Activated CD4-positive, alpha-beta T cell treated with anti-CD3 and anti-CD28 coated beads, Interleukin-2, amount 10 ng/mL, durations not matched to agents 24 days and 14 days (primary cell): ENCODE data around the gene CACNA2D3. TPM values are rescaled to one million over a fixed set of nuclear protein-coding genes. Genes with fewer than 3 reads are reported as not detected.

Experiments used
- DNase-seq: peaks from one replicate; pipeline ENCODE4 v3.0.0; 2022
- H3K27ac Mint-ChIP-seq: one replicate; pipeline ENCODE4 v1.8.0; 2022; ENCODE audit warnings: mild to moderate bottlenecking, mixed read lengths
- H3K27me3 Mint-ChIP-seq: one replicate; pipeline ENCODE4 v1.8.0; 2022; ENCODE audit warnings: mixed read lengths
- H3K36me3 Mint-ChIP-seq: one replicate; pipeline ENCODE4 v1.8.0; 2022; ENCODE audit warnings: low read depth, mild to moderate bottlenecking, mixed read lengths
- H3K4me1 Mint-ChIP-seq: one replicate; pipeline ENCODE4 v1.8.0; 2021; ENCODE audit warnings: mixed read lengths
- H3K4me3 Mint-ChIP-seq: one replicate; pipeline ENCODE4 v1.8.0; 2022; ENCODE audit warnings: mild to moderate bottlenecking, moderate library complexity, mixed read lengths
- H3K9me3 Mint-ChIP-seq: one replicate; pipeline ENCODE4 v1.8.0; 2021; ENCODE audit warnings: mixed read lengths
- intact Hi-C: fragments of 100-400 bp; cut with micrococcal nuclease; formaldehyde crosslinking; loops from one replicate; pipeline ENCODE4 v1.15.1; 2023
- total RNA-seq: library from RNA; stranded (reverse); gene quantifications from 2 replicates; pipeline ENCODE4 v1.2.3, GENCODE V29; 2022

The CACNA2D3 gene
- total RNA-seq, 1 donor from 2014 or later, result not detected

GRCh38 chr3:54897028-54897711 is 774.8 kb downstream of the CACNA2D3 start:
- intact Hi-C loops, result no loop called here
- no peaks in the 10 kb centered on the region for H3K27me3 Mint-ChIP-seq
- no peaks in the 10 kb centered on the region for H3K9me3 Mint-ChIP-seq
- H3K4me1 Mint-ChIP-seq, result no peaks in the 10 kb centered on the region
- no peaks in the 10 kb centered on the region for H3K36me3 Mint-ChIP-seq
- DNase-seq, result no peak
- H3K4me3 Mint-ChIP-seq, result no peak overlapping the region
- no peak overlapping the region for H3K27ac Mint-ChIP-seq

- no peak for DNase-seq
- intact Hi-C loops, result no loop called here
- Mint-ChIP-seq H3K4me1 (no peaks in the 10 kb centered on the region), H3K9me3 (no peaks in the 10 kb centered on the region), H3K27ac (no peak overlapping the region), H3K36me3 (no peaks in the 10 kb centered on the region), H3K27me3 (no peaks in the 10 kb centered on the region), H3K4me3 (no peak overlapping the region)
Measured at GRCh38 chr3:54899273-54899672, 776.9 kb downstream of the CACNA2D3 start.

- intact Hi-C loops, result no loop called here
- Mint-ChIP-seq H3K9me3 (no peaks in the 10 kb centered on the region), H3K27ac (no peak overlapping the region), H3K4me1 (no peaks in the 10 kb centered on the region), H3K36me3 (no peaks in the 10 kb centered on the region), H3K27me3 (no peaks in the 10 kb centered on the region), H3K4me3 (no peak overlapping the region)
- DNase-seq, result no peak
Measured at GRCh38 chr3:54900838-54901591, 778.7 kb downstream of the CACNA2D3 start.

- DNase-seq, result no peak
- H3K27me3 Mint-ChIP-seq, result no peaks in the 10 kb centered on the region
- H3K36me3 Mint-ChIP-seq, result no peaks in the 10 kb centered on the region
- H3K9me3 Mint-ChIP-seq, result no peaks in the 10 kb centered on the region
- intact Hi-C loops, result no loop called here
- no peak overlapping the region for H3K27ac Mint-ChIP-seq
- no peaks in the 10 kb centered on the region for H3K4me1 Mint-ChIP-seq
- H3K4me3 Mint-ChIP-seq, result no peak overlapping the region
Measured at GRCh38 chr3:54901906-54902685, 779.7 kb downstream of the CACNA2D3 start.

- no peaks in the 10 kb centered on the region for H3K4me1 Mint-ChIP-seq
- intact Hi-C loops, result no loop called here
Measured at GRCh38 chr3:54905261-54905888, 783.0 kb downstream of the CACNA2D3 start.

GRCh38 chr3:54905920-54906319 is 783.6 kb downstream of the CACNA2D3 start:
- Mint-ChIP-seq H3K4me1 (no peaks in the 10 kb centered on the region), H3K36me3 (no peaks in the 10 kb centered on the region), H3K27me3 (no peaks in the 10 kb centered on the region), H3K27ac (no peak overlapping the region), H3K4me3 (no peak overlapping the region), H3K9me3 (no peaks in the 10 kb centered on the region)
- DNase-seq, result no peak
- intact Hi-C loops, result no loop called here

More at GRCh38 chr3:54905261-54905888, 783.0 kb downstream of the CACNA2D3 start:
- Mint-ChIP-seq H3K4me3 (no peak overlapping the region), H3K36me3 (no peaks in the 10 kb centered on the region), H3K27ac (no peak overlapping the region), H3K27me3 (no peaks in the 10 kb centered on the region), H3K9me3 (no peaks in the 10 kb centered on the region)
- DNase-seq, result no peak

GRCh38 chr3:54906763-54907162 is 784.4 kb downstream of the CACNA2D3 start:
- no peak for DNase-seq
- Mint-ChIP-seq H3K4me3 (no peak overlapping the region), H3K36me3 (no peaks in the 10 kb centered on the region), H3K4me1 (no peaks in the 10 kb centered on the region), H3K9me3 (no peaks in the 10 kb centered on the region), H3K27me3 (no peaks in the 10 kb centered on the region), H3K27ac (no peak overlapping the region)
- intact Hi-C loops, result no loop called here

- Mint-ChIP-seq H3K4me1 (no peaks in the 10 kb centered on the region), H3K27ac (no peak overlapping the region), H3K4me3 (no peak overlapping the region), H3K36me3 (no peaks in the 10 kb centered on the region), H3K27me3 (no peaks in the 10 kb centered on the region), H3K9me3 (no peaks in the 10 kb centered on the region)
- intact Hi-C loops, result no loop called here
- no peak for DNase-seq
Measured at GRCh38 chr3:54909191-54909590, 786.8 kb downstream of the CACNA2D3 start.

- H3K4me3 Mint-ChIP-seq, result no peak overlapping the region
- intact Hi-C loops, result no loop called here
- no peaks in the 10 kb centered on the region for H3K36me3 Mint-ChIP-seq
- H3K27me3 Mint-ChIP-seq, result no peaks in the 10 kb centered on the region
- no peaks in the 10 kb centered on the region for H3K9me3 Mint-ChIP-seq
- no peak for DNase-seq
- H3K27ac Mint-ChIP-seq, result no peak overlapping the region
- H3K4me1 Mint-ChIP-seq, result no peaks in the 10 kb centered on the region
Measured at GRCh38 chr3:54914180-54914579, 791.8 kb downstream of the CACNA2D3 start.

GRCh38 chr3:54915181-54915580 is 792.8 kb downstream of the CACNA2D3 start:
- H3K36me3 Mint-ChIP-seq, result no peaks in the 10 kb centered on the region
- intact Hi-C loops, result no loop called here
- H3K27me3 Mint-ChIP-seq, result no peaks in the 10 kb centered on the region
- no peak overlapping the region for H3K27ac Mint-ChIP-seq
- no peaks in the 10 kb centered on the region for H3K9me3 Mint-ChIP-seq
- no peaks in the 10 kb centered on the region for H3K4me1 Mint-ChIP-seq
- no peak for DNase-seq
- no peak overlapping the region for H3K4me3 Mint-ChIP-seq

- no peaks in the 10 kb centered on the region for H3K9me3 Mint-ChIP-seq
- intact Hi-C loops, result no loop called here
- H3K36me3 Mint-ChIP-seq, result no peaks in the 10 kb centered on the region
- no peak overlapping the region for H3K4me3 Mint-ChIP-seq
- H3K27ac Mint-ChIP-seq, result no peak overlapping the region
- no peak for DNase-seq
- no peaks in the 10 kb centered on the region for H3K27me3 Mint-ChIP-seq
- H3K4me1 Mint-ChIP-seq, result no peaks in the 10 kb centered on the region
Measured at GRCh38 chr3:54915976-54916375, 793.6 kb downstream of the CACNA2D3 start.

GRCh38 chr3:54916732-54917131 is 794.4 kb downstream of the CACNA2D3 start:
- Mint-ChIP-seq H3K4me3 (no peak overlapping the region), H3K27ac (no peak overlapping the region), H3K4me1 (no peaks in the 10 kb centered on the region), H3K36me3 (no peaks in the 10 kb centered on the region), H3K9me3 (no peaks in the 10 kb centered on the region), H3K27me3 (no peaks in the 10 kb centered on the region)
- intact Hi-C loops, result no loop called here
- no peak for DNase-seq

- H3K27ac Mint-ChIP-seq, result no peak overlapping the region
- DNase-seq, result no peak
- no peaks in the 10 kb centered on the region for H3K4me1 Mint-ChIP-seq
- no peaks in the 10 kb centered on the region for H3K9me3 Mint-ChIP-seq
- no peaks in the 10 kb centered on the region for H3K27me3 Mint-ChIP-seq
- intact Hi-C loops, result no loop called here
- H3K4me3 Mint-ChIP-seq, result no peak overlapping the region
- H3K36me3 Mint-ChIP-seq, result no peaks in the 10 kb centered on the region
Measured at GRCh38 chr3:54917174-54917573, 794.8 kb downstream of the CACNA2D3 start.

GRCh38 chr3:54917862-54918261 is 795.5 kb downstream of the CACNA2D3 start:
- Mint-ChIP-seq H3K27ac (no peak overlapping the region), H3K27me3 (no peaks in the 10 kb centered on the region), H3K36me3 (no peaks in the 10 kb centered on the region), H3K9me3 (no peaks in the 10 kb centered on the region), H3K4me3 (no peak overlapping the region), H3K4me1 (no peaks in the 10 kb centered on the region)
- intact Hi-C loops, result no loop called here
- DNase-seq, result no peak
